ENCODE results near the gene DUSP22. TPM values are rescaled to one million over a fixed set of nuclear protein-coding genes. Genes with fewer than 3 reads are reported as not detected.

DUSP22 gene
- total and polyA plus RNA-seq, 2 of the 8 experiments (the other 6 are each of a cell fraction or from before 2014, with no cell fraction given), result 15.5 to 32.4 TPM

GRCh38 chr6:383856-384255, 91.6 kb downstream of the DUSP22 start:
- CTCF ChIA-PET (ENCODE audit: partially characterized antibody), result interaction anchor here (1.0 to 3.7 kb wide), 11 partner anchors 7 to 194 kb away, joined by 3 to 11 read pairs (median 5); partner anchors contain the start of gene IRF4
- TF ChIP-seq BRCA1 (IDR thresholded peaks at IDR 0.05; ENCODE audit: low read depth, low read length), result no peak
- no peak for TF ChIP-seq SAP30 (IDR thresholded peaks at IDR 0.05; ENCODE audit: insufficient read depth, insufficient replicate concordance, low read length)
- TF ChIP-seq YY1 (IDR thresholded peaks at IDR 0.05; ENCODE audit: low read depth, low read length), result no peak
- TF ChIP-seq FOSL1 (IDR thresholded peaks at IDR 0.05; ENCODE audit: insufficient read depth, low read depth, low read length), result no peak
- no peak for TF ChIP-seq ATF2 (IDR thresholded peaks at IDR 0.05; ENCODE audit: low read length)
- TF ChIP-seq SP2 (IDR thresholded peaks at IDR 0.05; ENCODE audit: low read length), result no peak
- no peak for TF ChIP-seq SUZ12 (IDR thresholded peaks at IDR 0.05; ENCODE audit: low read length)
- no peak for TF ChIP-seq SIRT6 (IDR thresholded peaks at IDR 0.05; ENCODE audit: low read length)
- TF ChIP-seq KDM4A (IDR thresholded peaks at IDR 0.05; ENCODE audit: low read depth, low read length, severe bottlenecking), result no peak
- no peak for TF ChIP-seq RFX5 (IDR thresholded peaks at IDR 0.05; ENCODE audit: borderline replicate concordance, low read depth, low read length)
- TF ChIP-seq TAF1 (IDR thresholded peaks at IDR 0.05; ENCODE audit: low read depth, low read length), result no peak
- no peak for TF ChIP-seq TEAD4 (IDR thresholded peaks at IDR 0.05; ENCODE audit: low read depth, low read length)

More at GRCh38 chr6:383856-384255, 91.6 kb downstream of the DUSP22 start:
- H2BK120ac ChIP-seq (replicated peaks; ENCODE audit: low read depth, low read length), result no peak overlapping the region
- no peaks in the 10 kb centered on the region for H3K79me1 ChIP-seq (ENCODE audit: low read depth, low read length)
- no peak overlapping the region for H2BK15ac ChIP-seq (ENCODE audit: low read length)
- H3K27me3 ChIP-seq (replicated peaks in 1 of 4; ENCODE audit: control insufficient read depth in 3 of 4, extremely low read depth in 1 of 4, insufficient read depth in 3 of 4, low read length in 3 of 4), result peaks cover 0 to 4% (median 0%) of the 10 kb centered on the region in 4 experiments; a peak in 3 of 7 replicates
- H3K23me2 ChIP-seq (ENCODE audit: low read depth, low read length), result no peaks in the 10 kb centered on the region
- H3K9ac ChIP-seq (replicated peaks in 1 of 4; ENCODE audit: extremely low read depth in 1 of 4, low read depth in 3 of 4, low read length in 3 of 4), result no peak overlapping the region
- H3K23ac ChIP-seq (ENCODE audit: insufficient read length), result no peak overlapping the region
- H3K79me2 ChIP-seq (ENCODE audit: control insufficient read depth in 1 of 2, insufficient read depth in 2 of 2, low read length in 2 of 2), result no peaks in the 10 kb centered on the region
- 76% methylated on average over 3 of the region's 3 CpGs; no CpG with 5 or more reads in 1 of the 2 experiments for WGBS, 2 experiments (ENCODE audit: extremely low coverage in 1 of 2, insufficient coverage in 1 of 2, insufficient read length in 1 of 2, insufficient replicate concordance in 2 of 2, low coverage in 1 of 2, low lambda C conversion rate in 2 of 2, missing lambda C conversion rate in 1 of 2)
- H4K91ac ChIP-seq (replicated peaks; ENCODE audit: insufficient read length, low read length), result no peak overlapping the region
- no peak overlapping the region for H2BK5ac ChIP-seq (ENCODE audit: low read depth, low read length)
- DNase-seq (ENCODE audit: low read depth in 1 of 2, low spot score in 2 of 2) (no peak), FAIRE-seq (no peak)
- H3K56ac ChIP-seq (replicated peaks; ENCODE audit: insufficient read length, low read depth, low read length), result no peak overlapping the region
- H3K9me3 ChIP-seq (ENCODE audit: insufficient read depth in 2 of 2, low read depth in 1 of 2, low read length in 1 of 2), result peaks cover 24 to 27% of the 10 kb centered on the region in 2 experiments; a peak in 3 of 4 replicates
- H2AK5ac ChIP-seq (ENCODE audit: low read depth, low read length), result no peak overlapping the region
- H3K18ac ChIP-seq (ENCODE audit: extremely low read depth, low read length), result no peak overlapping the region
- H4K8ac ChIP-seq (ENCODE audit: extremely low read depth, insufficient read depth, low read length), result no peak overlapping the region
- H3K4me1 ChIP-seq (replicated peaks in 1 of 4; ENCODE audit: control insufficient read depth in 3 of 4, insufficient read depth in 4 of 4, low read length in 3 of 4), result no peaks in the 10 kb centered on the region
- H3K4me2 ChIP-seq (ENCODE audit: insufficient read depth in 1 of 2, low read depth in 2 of 2, low read length in 2 of 2), result no peak overlapping the region
- H3K4ac ChIP-seq (replicated peaks; ENCODE audit: insufficient read length, low read depth, low read length), result no peak overlapping the region
- H4K20me1 ChIP-seq (replicated peaks in 1 of 2; ENCODE audit: control insufficient read depth in 1 of 2, insufficient read depth in 2 of 2, low read length in 2 of 2), result no peaks in the 10 kb centered on the region
- H2AFZ ChIP-seq (ENCODE audit: low read length), result no peak overlapping the region
- H3K27ac ChIP-seq (ENCODE audit: low read depth, low read length), result no peak overlapping the region
- POLR2A ChIA-PET (ENCODE audit: partially characterized antibody), result interaction anchor here (1.1 kb wide), 1 partner anchor 8 kb away, joined by 5 read pairs; the partner anchor contains the start of gene IRF4
- H2BK12ac ChIP-seq (ENCODE audit: low read depth, low read length), result no peak overlapping the region
- no peak overlapping the region for H2BK20ac ChIP-seq (ENCODE audit: low read length)
- no peak overlapping the region for H4K5ac ChIP-seq (ENCODE audit: insufficient read length, low read depth, low read length)
- H3K14ac ChIP-seq (ENCODE audit: insufficient read length), result no peak overlapping the region
- no peaks in the 10 kb centered on the region for H3K36me3 ChIP-seq (ENCODE audit: control insufficient read depth in 2 of 4, insufficient read depth in 4 of 4, low read length in 3 of 4)
- no peak overlapping the region for H3K4me3 ChIP-seq (ENCODE audit: extremely low read depth in 1 of 4, insufficient read depth in 2 of 4, low read depth in 3 of 4, low read length in 4 of 4)
